HEK293 (cell line): ENCODE data around the gene APBB2.

Experiments
- CTCF ChIA-PET: fragments of 350-600 bp; formaldehyde crosslinking; extraction: SDS; loops from one replicate; lab custom pipeline; 2021; ENCODE audit warnings: antibody characterized with exemption; lab: Yijun Ruan, JAX
- POLR2A ChIA-PET: fragments of 300-600 bp; formaldehyde crosslinking; extraction: SDS; loops from one replicate; lab custom pipeline; 2020; ENCODE audit warnings: antibody characterized with exemption, inconsistent platforms; lab: Yijun Ruan, JAX
- H3K27ac ChIP-seq: fragments of 200-500 bp; sonication (Bioruptor generic); 2 replicates; pipeline ENCODE4 v1.5.1; 2014; ENCODE audit warnings: low read depth, low read length, control low read depth, inconsistent platforms; ENCODE audit errors: extremely low read depth
- H3K36me3 ChIP-seq, 2 experiments: fragments of 200-500 bp in 1 of 2; sonication (Bioruptor generic) in 1 of 2; 1 replicate in 1 of 2; 2 replicates in 1 of 2; pipeline ENCODE4 v1.5.1; 2014 to 2017; ENCODE audit warnings: inconsistent platforms in 2 of 2, low read length in 2 of 2; ENCODE audit not compliant: control insufficient read depth in 2 of 2, insufficient read depth in 1 of 2
- H3K4me1 ChIP-seq: fragments of 200-500 bp; sonication (Bioruptor generic); 2 replicates; pipeline ENCODE4 v1.5.1; 2014; ENCODE audit warnings: mild to moderate bottlenecking, low read length, inconsistent platforms; ENCODE audit not compliant: control insufficient read depth, insufficient read depth
- H3K4me3 ChIP-seq: 2 replicates; pipeline ENCODE4 v1.5.1; 2011; ENCODE audit warnings: low read depth, mild to moderate bottlenecking, control low read depth, low read length, moderate library complexity
- H3K9me3 ChIP-seq: fragments of 200-500 bp; sonication (Bioruptor generic); 2 replicates; pipeline ENCODE4 v1.5.1; 2014; ENCODE audit warnings: low read depth, low read length, inconsistent platforms; ENCODE audit not compliant: control insufficient read depth, insufficient read depth
- BCL6B ChIP-seq: fragments of 450-650 bp; formaldehyde crosslinking; IDR thresholded peaks from 2 replicates; pipeline ENCODE4 v1.5.1; 2017; ENCODE audit warnings: missing biosample characterization, missing genetic modification characterization
- GLIS2 ChIP-seq: fragments of 450-650 bp; formaldehyde crosslinking; IDR thresholded peaks from 2 replicates; pipeline ENCODE4 v1.5.1; 2016; ENCODE audit warnings: missing biosample characterization, missing genetic modification characterization
- KLF7 ChIP-seq: fragments of 450-650 bp; formaldehyde crosslinking; IDR thresholded peaks from 2 replicates; pipeline ENCODE4 v1.5.1; 2016; ENCODE audit warnings: missing biosample characterization, missing genetic modification characterization, borderline replicate concordance
- PBX3 ChIP-seq: sonication (generic); formaldehyde crosslinking; IDR thresholded peaks from 2 replicates; pipeline ENCODE4 v1.8.1; 2022; ENCODE audit warnings: mild to moderate bottlenecking, moderate library complexity, missing genetic modification reagents
- PRDM2 ChIP-seq: fragments of 450-650 bp; formaldehyde crosslinking; IDR thresholded peaks from 2 replicates; pipeline ENCODE4 v1.5.1; 2016; ENCODE audit warnings: missing biosample characterization, missing genetic modification characterization, borderline replicate concordance
- YY2 ChIP-seq: fragments of 450-650 bp; formaldehyde crosslinking; IDR thresholded peaks from 2 replicates; pipeline ENCODE4 v1.5.1; 2016; ENCODE audit warnings: missing biosample characterization, missing genetic modification characterization
- ZFHX2 ChIP-seq: fragments of 450-650 bp; formaldehyde crosslinking; conservative IDR thresholded peaks from 2 replicates; pipeline ENCODE4 v1.5.1; 2016; ENCODE audit warnings: missing biosample characterization, missing genetic modification characterization
- ZNF114 ChIP-seq: fragments of 450-650 bp; formaldehyde crosslinking; IDR thresholded peaks from 2 replicates; pipeline ENCODE4 v1.5.0; 2017; ENCODE audit warnings: missing biosample characterization, missing genetic modification characterization
- ZNF146 ChIP-seq: fragments of 450-650 bp; formaldehyde crosslinking; IDR thresholded peaks from 2 replicates; pipeline ENCODE4 v1.5.1; 2016; ENCODE audit warnings: missing biosample characterization, missing genetic modification characterization
- ZNF148 ChIP-seq: fragments of 450-650 bp; formaldehyde crosslinking; IDR thresholded peaks from 2 replicates; pipeline ENCODE4 v1.5.0; 2017; ENCODE audit warnings: missing biosample characterization, missing genetic modification characterization, borderline replicate concordance
- ZNF155 ChIP-seq: fragments of 450-650 bp; formaldehyde crosslinking; IDR thresholded peaks from 2 replicates; pipeline ENCODE4 v1.5.1; 2016; ENCODE audit warnings: missing biosample characterization, missing genetic modification characterization
- ZNF354C ChIP-seq: fragments of 450-650 bp; formaldehyde crosslinking; IDR thresholded peaks from 2 replicates; pipeline ENCODE4 v1.5.1; 2016; ENCODE audit warnings: missing biosample characterization, missing genetic modification characterization, low read depth, borderline replicate concordance
- ZNF391 ChIP-seq: fragments of 450-650 bp; formaldehyde crosslinking; IDR thresholded peaks from 2 replicates; pipeline ENCODE4 v1.5.1; 2016; ENCODE audit warnings: low read depth, missing biosample characterization, missing genetic modification characterization, borderline replicate concordance
- ZNF398 ChIP-seq: fragments of 450-650 bp; formaldehyde crosslinking; IDR thresholded peaks from 2 replicates; pipeline ENCODE4 v1.5.1; 2017; ENCODE audit warnings: missing biosample characterization, missing genetic modification characterization
- ZNF585B ChIP-seq: fragments of 450-650 bp; formaldehyde crosslinking; IDR thresholded peaks from 2 replicates; pipeline ENCODE4 v1.5.1; 2016; ENCODE audit warnings: missing biosample characterization, missing genetic modification characterization
- ZNF639 ChIP-seq: fragments of 450-650 bp; formaldehyde crosslinking; IDR thresholded peaks from 2 replicates; pipeline ENCODE4 v1.5.1; 2016; ENCODE audit warnings: missing biosample characterization, missing genetic modification characterization
- ZNF677 ChIP-seq: fragments of 450-650 bp; IDR thresholded peaks from 2 replicates; pipeline ENCODE4 v1.5.0; 2018; ENCODE audit warnings: missing biosample characterization, mild to moderate bottlenecking, missing genetic modification characterization, moderate library complexity
- ZSCAN4 ChIP-seq: fragments of 450-650 bp; formaldehyde crosslinking; IDR thresholded peaks from 2 replicates; pipeline ENCODE4 v1.5.1; 2017; ENCODE audit warnings: missing biosample characterization, missing genetic modification characterization

The APBB2 gene

GRCh38 chr4:40963897-40964478, 250.4 kb downstream of the APBB2 start:
- TF ChIP-seq GLIS2 (tag by site-specific recombination), result no peak
- TF ChIP-seq ZNF585B (tag by site-specific recombination), result no peak
- no peak for TF ChIP-seq ZNF354C (tag by site-specific recombination)
- TF ChIP-seq ZNF398, result no peak
- no peak for TF ChIP-seq BCL6B (tag by site-specific recombination)
- TF ChIP-seq ZFHX2 (tag by site-specific recombination), result no peak
- no peak for TF ChIP-seq ZNF155 (tag by site-specific recombination)
- TF ChIP-seq ZNF114, result no peak
- no peak for TF ChIP-seq PRDM2 (tag by site-specific recombination)
- no peak for TF ChIP-seq ZNF148 (tag by site-specific recombination)
- no peak for TF ChIP-seq ZNF677 (tag by site-specific recombination)
- H3K9me3 ChIP-seq, result no peaks in the 10 kb centered on the region
- ChIA-PET CTCF (no interaction called here), POLR2A (no interaction called here)
- H3K4me3 ChIP-seq, result no peak overlapping the region
- H3K4me1 ChIP-seq, result no peaks in the 10 kb centered on the region
- H3K27ac ChIP-seq, result no peak overlapping the region
- H3K36me3 ChIP-seq, result no peaks in the 10 kb centered on the region

- ChIA-PET POLR2A (no interaction called here), CTCF (interaction anchor here (0.9 kb wide), 1 partner anchor 12 kb away, joined by 4 read pairs; no protein-coding TSS in a partner anchor)
- no peak overlapping the region for H3K4me3 ChIP-seq
- TF ChIP-seq ZNF146 (tag by site-specific recombination) (no peak), YY2 (tag by site-specific recombination) (no peak), ZNF639 (no peak), ZNF391 (tag by site-specific recombination) (no peak), PBX3 (CRISPR knock-in tag) (no peak), KLF7 (tag by site-specific recombination) (no peak), ZSCAN4 (tag by site-specific recombination) (no peak)
These were observed 251.7 kb downstream of the APBB2 start for GRCh38 chr4:40962551-40963180.

More at GRCh38 chr4:40962551-40963180, 251.7 kb downstream of the APBB2 start:
- Histone ChIP-seq H3K27ac (no peak overlapping the region), H3K9me3 (no peaks in the 10 kb centered on the region), H3K4me1 (no peaks in the 10 kb centered on the region), H3K36me3 (no peaks in the 10 kb centered on the region)
